Hair follicle dermal papilla cell (primary cell): ENCODE measurements around the gene EGR1. TPM values are rescaled to one million over a fixed set of nuclear protein-coding genes. Genes with fewer than 3 reads are reported as not detected.

ENCODE experiments used
- small RNA-seq: library from RNA; depleted of rRNA; stranded (forward); fragments of <200 nt; gene quantifications from one replicate; pipeline ENCODE3, GENCODE V24; 2012
- total RNA-seq: library from RNA; depleted of rRNA; stranded (reverse); fragments of >200 nt; gene quantifications from 2 replicates; pipeline ENCODE4 v1.2.3, GENCODE V29; 2012

Gene EGR1
- 0.97 and 2.4 TPM in 2 replicates for total RNA-seq

DNA sequence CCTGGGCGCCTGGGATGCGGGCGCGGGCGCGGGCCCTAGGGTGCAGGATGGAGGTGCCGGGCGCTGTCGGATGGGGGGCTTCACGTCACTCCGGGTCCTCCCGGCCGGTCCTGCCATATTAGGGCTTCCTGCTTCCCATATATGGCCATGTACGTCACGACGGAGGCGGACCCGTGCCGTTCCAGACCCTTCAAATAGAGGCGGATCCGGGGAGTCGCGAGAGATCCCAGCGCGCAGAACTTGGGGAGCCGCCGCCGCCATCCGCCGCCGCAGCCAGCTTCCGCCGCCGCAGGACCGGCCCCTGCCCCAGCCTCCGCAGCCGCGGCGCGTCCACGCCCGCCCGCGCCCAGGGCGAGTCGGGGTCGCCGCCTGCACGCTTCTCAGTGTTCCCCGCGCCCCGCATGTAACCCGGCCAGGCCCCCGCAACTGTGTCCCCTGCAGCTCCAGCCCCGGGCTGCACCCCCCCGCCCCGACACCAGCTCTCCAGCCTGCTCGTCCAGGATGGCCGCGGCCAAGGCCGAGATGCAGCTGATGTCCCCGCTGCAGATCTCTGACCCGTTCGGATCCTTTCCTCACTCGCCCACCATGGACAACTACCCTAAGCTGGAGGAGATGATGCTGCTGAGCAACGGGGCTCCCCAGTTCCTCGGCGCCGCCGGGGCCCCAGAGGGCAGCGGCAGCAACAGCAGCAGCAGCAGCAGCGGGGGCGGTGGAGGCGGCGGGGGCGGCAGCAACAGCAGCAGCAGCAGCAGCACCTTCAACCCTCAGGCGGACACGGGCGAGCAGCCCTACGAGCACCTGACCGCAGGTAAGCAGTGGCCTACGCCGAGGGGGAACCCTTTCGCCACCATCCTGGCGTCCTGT, at the start of gene EGR1:
Gene EGR1, plus strand, starts transcription at position 219 of the 864 bp plus-strand sequence. Its CDS starts 283 bp downstream, at position 502.

DNA sequence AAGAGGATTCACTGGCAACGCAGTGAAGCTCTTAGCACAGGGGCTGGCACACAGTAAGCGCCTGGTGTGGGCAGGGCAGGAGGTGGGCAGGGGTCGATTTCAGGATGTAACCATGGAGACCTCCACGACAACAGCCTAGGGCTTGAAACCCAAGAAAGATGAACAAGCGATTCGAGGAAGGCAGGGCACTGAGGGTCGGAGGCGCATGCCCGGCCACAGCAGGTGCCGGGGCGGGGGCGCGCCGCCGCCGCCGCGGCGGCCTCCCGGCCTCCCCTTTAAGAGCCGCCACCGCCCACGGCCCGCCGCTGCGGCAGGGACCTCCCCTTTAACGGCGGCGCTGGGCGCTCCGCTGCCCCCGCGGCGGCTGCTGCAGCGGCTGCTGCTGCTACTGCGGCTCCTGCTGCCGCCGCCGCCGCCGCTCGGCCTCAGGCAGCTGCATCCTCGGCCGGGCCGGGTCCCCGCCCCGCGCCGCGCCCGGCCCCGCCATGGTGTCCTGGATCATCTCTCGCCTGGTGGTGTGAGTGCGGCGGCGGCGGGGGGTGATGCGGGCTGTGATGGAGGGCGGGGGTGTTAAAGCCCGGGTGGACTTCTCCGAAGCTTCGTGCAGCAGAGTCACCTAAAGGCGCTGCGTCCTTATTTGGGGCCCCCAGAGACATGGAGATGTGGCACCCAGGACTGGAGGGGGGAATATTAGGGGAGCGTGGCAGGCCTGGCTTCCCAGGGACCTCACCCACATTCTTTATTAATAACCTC, 26.4 kb upstream of the EGR1 start, which contains the start of gene REEP2:
Gene REEP2, plus strand, starts transcription at position 334 of the 753 bp plus-strand sequence. Its CDS starts 152 bp downstream, at position 486.

Small RNA genes lying within 50 kb of the gene (small RNA-seq; reads per million reads assigned to genes)
- not detected for gene AC113403.1

Other genes starting within 250 kb of the EGR1 start
- gene GFRA3, start 190.9 kb upstream of the EGR1 start, total RNA-seq: not detected in 2 replicates
- gene CDC25C, start 133.7 kb upstream of the EGR1 start, total RNA-seq: 0.65 and 1.3 TPM in 2 replicates
- gene FAM53C, start 127.2 kb upstream of the EGR1 start, total RNA-seq: 37.0 and 46.6 TPM in 2 replicates
- gene KDM3B, start 112.8 kb upstream of the EGR1 start, total RNA-seq: 55.5 and 60.2 TPM in 2 replicates
- gene REEP2, start 26.4 kb upstream of the EGR1 start, total RNA-seq: 16.1 and 19.4 TPM in 2 replicates
- gene ETF1, start 77.8 kb downstream of the EGR1 start, total RNA-seq: 110 and 128 TPM in 2 replicates
- 342 and 357 TPM in 2 replicates for gene HSPA9, start 109.9 kb downstream of the EGR1 start, total RNA-seq